Gastrocnemius medialis (tissue), 4 donors: Measurements from ENCODE around the gene PTPRT.

Source experiments
- CTCF ChIP-seq, 5 experiments: fragments of 450-650 bp in 3 of 5; fragments of 200-600 bp in 2 of 5; sonication (generic) in 2 of 5; IDR thresholded peaks in 4 of 5; conservative IDR thresholded peaks in 1 of 5; 1 replicate in 4 of 5; 2 replicates in 1 of 5; pipeline ENCODE4 v1.5.1; 2016 to 2019; ENCODE audit warnings: antibody characterized with exemption in 5 of 5, mild to moderate bottlenecking in 3 of 5, moderate library complexity in 3 of 5
- POLR2A ChIP-seq, 2 donors: fragments of 450-650 bp; IDR thresholded peaks; one replicate each; pipeline ENCODE4 v1.6.1; 2017; ENCODE audit warnings: antibody characterized with exemption in 2 of 2, mild to moderate bottlenecking in 2 of 2, moderate library complexity in 2 of 2

GRCh38 chr20:43229696-43230095 lies 40.0 kb upstream of the PTPRT start:
- TF ChIP-seq POLR2A (IDR thresholded peaks at IDR 0.05) (no peak), CTCF (IDR thresholded peaks at IDR 0.05 in 4 of 5, conservative IDR thresholded peaks at IDR 0.05 in 1 of 5) (no peak)
